NCI-H146 treated with DMSO at 0.1 percent for 48 hours (cell line): ENCODE results near the gene RXRA.

ENCODE experiments used
- DNase-seq: peaks from one replicate; lab custom pipeline; 2025; ENCODE audit not compliant: unreplicated experiment; lab: John Stamatoyannopoulos, UW

RXRA gene

GRCh38 chr9:134461426-134461982, 135.2 kb downstream of the RXRA start:
- no peak for DNase-seq

GRCh38 chr9:134462318-134462717, 136.1 kb downstream of the RXRA start:
- no peak for DNase-seq

- no peak for DNase-seq
Observed at GRCh38 chr9:134463280-134463679, 137.0 kb downstream of the RXRA start.

- DNase-seq, result no peak
Observed at GRCh38 chr9:134466869-134467616, 140.8 kb downstream of the RXRA start.

- no peak for DNase-seq
Observed at GRCh38 chr9:134468358-134468757, 142.1 kb downstream of the RXRA start.

GRCh38 chr9:134469041-134469875, 143.0 kb downstream of the RXRA start:
- DNase-seq, result no peak

GRCh38 chr9:134472256-134472655, 146.0 kb downstream of the RXRA start:
- no peak for DNase-seq

- DNase-seq, result no peak
Observed at GRCh38 chr9:134473141-134474054, 147.1 kb downstream of the RXRA start.

GRCh38 chr9:134474055-134474370, 147.8 kb downstream of the RXRA start:
- DNase-seq, result no peak

- no peak for DNase-seq
Observed at GRCh38 chr9:134475011-134475790, 148.9 kb downstream of the RXRA start.

- no peak for DNase-seq
Observed at GRCh38 chr9:134476272-134476941, 150.2 kb downstream of the RXRA start.

- DNase-seq, result no peak
Observed at GRCh38 chr9:134476942-134477335, 150.7 kb downstream of the RXRA start.

- DNase-seq, result no peak
Observed at GRCh38 chr9:134477342-134477925, 151.2 kb downstream of the RXRA start.

- DNase-seq, result no peak
Observed at GRCh38 chr9:134477927-134478326, 151.7 kb downstream of the RXRA start.

- no peak for DNase-seq
Observed at GRCh38 chr9:134481762-134482161, 155.5 kb downstream of the RXRA start.

- DNase-seq, result no peak
Observed at GRCh38 chr9:134482226-134482625, 156.0 kb downstream of the RXRA start.

GRCh38 chr9:134483361-134484184, 157.3 kb downstream of the RXRA start:
- no peak for DNase-seq

GRCh38 chr9:134484479-134484878, 158.2 kb downstream of the RXRA start:
- DNase-seq, result no peak

- no peak for DNase-seq
Observed at GRCh38 chr9:134485653-134486052, 159.4 kb downstream of the RXRA start.
